ENCODE results near the gene HPRT1. TPM values are rescaled to one million over a fixed set of nuclear protein-coding genes. Genes with fewer than 3 reads are reported as not detected.

HPRT1 gene
- total RNA-seq, 2 experiments from 2014 or later, result 14.5 to 101 TPM

DNA sequence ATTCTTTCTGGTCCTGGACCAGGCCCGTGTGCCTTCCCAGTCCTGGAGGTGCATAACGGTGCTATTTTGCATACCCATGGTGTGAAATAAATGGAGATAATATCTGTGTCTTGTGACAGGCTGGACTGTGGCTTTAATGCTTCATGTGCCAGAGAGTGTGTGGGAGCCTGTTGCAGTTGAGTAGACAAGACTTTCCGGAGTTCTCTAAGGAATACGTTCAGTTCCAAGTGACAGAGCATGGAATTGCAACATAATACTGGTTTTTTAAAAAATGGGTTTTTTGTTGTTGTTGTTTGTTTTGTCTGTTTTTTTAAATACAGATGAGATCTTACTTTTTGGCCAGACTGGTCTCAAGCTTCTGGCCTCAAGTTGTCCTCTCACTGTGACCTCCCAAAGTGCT lies 74.0 kb downstream of the HPRT1 start:
- DNase-seq (ENCODE audit: low spot score), result no peak
- TF ChIP-seq EZH2phosphoT487 (IDR thresholded peaks at IDR 0.05; ENCODE audit: borderline replicate concordance, low read depth, low read length), result no peak
- TF ChIP-seq, protein P1, sequence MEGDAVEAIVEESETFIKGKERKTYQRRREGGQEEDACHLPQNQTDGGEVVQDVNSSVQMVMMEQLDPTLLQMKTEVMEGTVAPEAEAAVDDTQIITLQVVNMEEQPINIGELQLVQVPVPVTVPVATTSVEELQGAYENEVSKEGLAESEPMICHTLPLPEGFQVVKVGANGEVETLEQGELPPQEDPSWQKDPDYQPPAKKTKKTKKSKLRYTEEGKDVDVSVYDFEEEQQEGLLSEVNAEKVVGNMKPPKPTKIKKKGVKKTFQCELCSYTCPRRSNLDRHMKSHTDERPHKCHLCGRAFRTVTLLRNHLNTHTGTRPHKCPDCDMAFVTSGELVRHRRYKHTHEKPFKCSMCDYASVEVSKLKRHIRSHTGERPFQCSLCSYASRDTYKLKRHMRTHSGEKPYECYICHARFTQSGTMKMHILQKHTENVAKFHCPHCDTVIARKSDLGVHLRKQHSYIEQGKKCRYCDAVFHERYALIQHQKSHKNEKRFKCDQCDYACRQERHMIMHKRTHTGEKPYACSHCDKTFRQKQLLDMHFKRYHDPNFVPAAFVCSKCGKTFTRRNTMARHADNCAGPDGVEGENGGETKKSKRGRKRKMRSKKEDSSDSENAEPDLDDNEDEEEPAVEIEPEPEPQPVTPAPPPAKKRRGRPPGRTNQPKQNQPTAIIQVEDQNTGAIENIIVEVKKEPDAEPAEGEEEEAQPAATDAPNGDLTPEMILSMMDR (conservative IDR thresholded peaks at IDR 0.05; ENCODE audit: low read length), result no peak
- Histone ChIP-seq H3K9me2 (ENCODE audit: insufficient read depth, low read length) (no peaks in the 10 kb centered on the region), H3K36me3 (ENCODE audit: insufficient read depth, low read length) (no peaks in the 10 kb centered on the region), H3K9me3 (ENCODE audit: low read length) (no peaks in the 10 kb centered on the region), H3K4me3 (ENCODE audit: low read depth, low read length, poor library complexity, severe bottlenecking) (no peak overlapping the region), H3K79me2 (ENCODE audit: insufficient read depth, low read depth, low read length) (no peaks in the 10 kb centered on the region), H3K4me1 (ENCODE audit: insufficient read depth, low read length, poor library complexity, severe bottlenecking) (no peaks in the 10 kb centered on the region), H4K20me1 (ENCODE audit: insufficient read depth, low read length) (no peaks in the 10 kb centered on the region), H2AFZ (ENCODE audit: low read length) (no peak overlapping the region), H3K27ac (ENCODE audit: low read depth, low read length, poor library complexity, severe bottlenecking) (no peak overlapping the region), H3K4me2 (ENCODE audit: low read length) (no peak overlapping the region)
- ChIA-PET POLR2A (no interaction called here), CTCF (ENCODE audit: unreplicated experiment) (no interaction called here)
- intact Hi-C loops (cut with micrococcal nuclease; ENCODE audit: unreplicated experiment), result no loop called here
- no TSS peak for BruUV-seq (replicated peaks)

DNA sequence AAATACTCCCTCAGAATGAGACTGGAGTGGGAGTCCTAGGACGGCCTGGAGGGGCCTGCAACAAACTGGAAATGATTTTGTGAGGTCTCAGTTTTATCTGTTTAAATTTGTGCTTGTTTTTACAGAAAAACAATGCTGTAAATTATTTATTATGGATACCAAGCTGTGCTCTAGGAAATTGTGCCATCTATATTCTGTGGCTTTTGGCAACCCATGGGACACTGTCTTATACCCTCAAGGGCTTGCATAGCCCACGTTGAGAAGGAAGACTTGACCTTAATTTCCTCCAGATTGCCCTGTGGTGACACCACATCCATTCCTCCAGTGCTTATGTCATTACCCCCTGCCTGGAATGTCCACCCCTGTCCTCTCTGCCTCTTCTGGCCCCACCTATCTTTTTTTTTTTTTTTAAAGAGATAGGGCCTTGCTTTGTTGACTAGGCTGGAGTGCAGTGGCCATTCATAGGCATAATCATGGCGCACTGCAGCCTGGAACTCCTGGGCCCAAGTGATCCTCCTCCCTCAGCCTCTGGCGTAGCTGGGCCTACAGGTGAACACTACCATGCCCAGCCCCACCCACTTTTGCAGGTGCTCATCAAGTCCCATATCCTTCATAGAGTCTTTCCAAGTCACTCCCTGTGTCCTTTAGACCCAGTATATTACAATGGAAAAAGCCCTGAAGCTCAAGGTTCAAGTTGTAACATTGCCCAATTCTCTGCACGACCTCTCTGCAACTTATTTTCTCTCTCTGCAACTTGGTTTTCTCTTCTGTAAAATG lies 77.4 kb downstream of the HPRT1 start:
- intact Hi-C loops (cut with micrococcal nuclease; ENCODE audit: unreplicated experiment), result no loop called here
- no TSS peak for BruUV-seq (replicated peaks)
- no peak for DNase-seq (ENCODE audit: low spot score)
- ChIA-PET CTCF (ENCODE audit: unreplicated experiment) (no interaction called here), POLR2A (no interaction called here)
- no peaks in the 10 kb centered on the region for H3K9me3 ChIP-seq (ENCODE audit: low read length)
- TF ChIP-seq, protein P1 (conservative IDR thresholded peaks at IDR 0.05; ENCODE audit: low read length), result no peak
- TF ChIP-seq EZH2phosphoT487 (IDR thresholded peaks at IDR 0.05; ENCODE audit: borderline replicate concordance, low read depth, low read length), result no peak
- peaks cover 5% of the 10 kb centered on the region for H3K4me1 ChIP-seq (ENCODE audit: insufficient read depth, low read length, poor library complexity, severe bottlenecking)
- no peaks in the 10 kb centered on the region for H3K36me3 ChIP-seq (ENCODE audit: insufficient read depth, low read length)
- H4K20me1 ChIP-seq (ENCODE audit: insufficient read depth, low read length), result no peaks in the 10 kb centered on the region
- H3K9me2 ChIP-seq (ENCODE audit: insufficient read depth, low read length), result no peaks in the 10 kb centered on the region
- no peak overlapping the region for H3K4me2 ChIP-seq (ENCODE audit: low read length)
- H2AFZ ChIP-seq (ENCODE audit: low read length), result no peak overlapping the region
- no peak overlapping the region for H3K4me3 ChIP-seq (ENCODE audit: low read depth, low read length, poor library complexity, severe bottlenecking)
- no peaks in the 10 kb centered on the region for H3K79me2 ChIP-seq (ENCODE audit: insufficient read depth, low read depth, low read length)
- no peak overlapping the region for H3K27ac ChIP-seq (ENCODE audit: low read depth, low read length, poor library complexity, severe bottlenecking)

DNA sequence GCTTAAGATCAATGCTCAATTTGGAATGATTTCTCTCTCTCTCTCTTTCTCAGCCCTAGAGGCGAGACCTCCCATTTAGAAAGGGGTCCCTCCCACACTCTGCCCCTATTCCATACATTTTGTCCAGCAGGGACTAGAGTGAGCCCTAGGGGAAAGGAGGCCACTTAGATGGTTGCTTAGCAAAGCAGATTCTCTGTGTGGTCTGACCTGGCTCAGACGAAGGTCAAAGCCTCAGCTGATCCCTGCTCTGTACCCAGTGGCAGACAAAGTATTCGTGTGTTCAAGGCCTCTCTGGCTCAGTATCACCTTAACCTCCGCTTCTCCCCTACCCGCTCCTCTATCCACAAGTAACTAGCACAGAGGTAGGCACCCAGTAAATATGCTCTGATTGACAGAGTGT lies 78.4 kb downstream of the HPRT1 start:
- intact Hi-C loops (cut with micrococcal nuclease; ENCODE audit: unreplicated experiment), result no loop called here
- CTCF ChIA-PET (ENCODE audit: unreplicated experiment), result no interaction called here

More for the DNA sequence above, 78.4 kb downstream of the HPRT1 start:
- Histone ChIP-seq H3K4me1 (ENCODE audit: insufficient read depth, low read length, poor library complexity, severe bottlenecking) (peaks cover 12% of the 10 kb centered on the region), H3K79me2 (ENCODE audit: insufficient read depth, low read depth, low read length) (no peaks in the 10 kb centered on the region), H3K4me3 (ENCODE audit: low read depth, low read length, poor library complexity, severe bottlenecking) (no peak overlapping the region), H3K36me3 (ENCODE audit: insufficient read depth, low read length) (no peaks in the 10 kb centered on the region), H3K27ac (ENCODE audit: low read depth, low read length, poor library complexity, severe bottlenecking) (no peak overlapping the region), H2AFZ (ENCODE audit: low read length) (no peak overlapping the region), H4K20me1 (ENCODE audit: insufficient read depth, low read length) (no peaks in the 10 kb centered on the region), H3K9me3 (ENCODE audit: low read length) (no peaks in the 10 kb centered on the region), H3K9me2 (ENCODE audit: insufficient read depth, low read length) (no peaks in the 10 kb centered on the region), H3K4me2 (ENCODE audit: low read length) (no peak overlapping the region)
- POLR2A ChIA-PET, result no interaction called here
- no peak for DNase-seq (ENCODE audit: low spot score)
- no TSS peak for BruUV-seq (replicated peaks)
- TF ChIP-seq, protein P1 (conservative IDR thresholded peaks at IDR 0.05; ENCODE audit: low read length), result no peak
- TF ChIP-seq EZH2phosphoT487 (IDR thresholded peaks at IDR 0.05; ENCODE audit: borderline replicate concordance, low read depth, low read length), result no peak

All from OCI-LY7 (cell line).